Lung microvascular endothelial cell (primary cell): ENCODE results near the gene EEF1AKMT3. TPM values are rescaled to one million over a fixed set of nuclear protein-coding genes. Genes with fewer than 3 reads are reported as not detected.
"Not testable (repeated sequence)": the region's sequence is repeated elsewhere in the genome, so short reads cannot be mapped to it uniquely, and the experiment has no call there.

Experiments
- DNase-seq, 2 donors: peaks; one replicate each; pipeline versions ENCODE4 v3.0.0 to v3.0.0-alpha.2; 2010; ENCODE audit warnings: low read depth in 2 of 2
- total RNA-seq: library from RNA; depleted of rRNA; stranded (reverse); fragments of >200 nt; gene quantifications from 2 replicates; pipeline ENCODE4 v1.2.1, GENCODE V29; 2014

EEF1AKMT3 gene
- total RNA-seq, 1 donor from 2014 or later: 5.0 TPM

DNA sequence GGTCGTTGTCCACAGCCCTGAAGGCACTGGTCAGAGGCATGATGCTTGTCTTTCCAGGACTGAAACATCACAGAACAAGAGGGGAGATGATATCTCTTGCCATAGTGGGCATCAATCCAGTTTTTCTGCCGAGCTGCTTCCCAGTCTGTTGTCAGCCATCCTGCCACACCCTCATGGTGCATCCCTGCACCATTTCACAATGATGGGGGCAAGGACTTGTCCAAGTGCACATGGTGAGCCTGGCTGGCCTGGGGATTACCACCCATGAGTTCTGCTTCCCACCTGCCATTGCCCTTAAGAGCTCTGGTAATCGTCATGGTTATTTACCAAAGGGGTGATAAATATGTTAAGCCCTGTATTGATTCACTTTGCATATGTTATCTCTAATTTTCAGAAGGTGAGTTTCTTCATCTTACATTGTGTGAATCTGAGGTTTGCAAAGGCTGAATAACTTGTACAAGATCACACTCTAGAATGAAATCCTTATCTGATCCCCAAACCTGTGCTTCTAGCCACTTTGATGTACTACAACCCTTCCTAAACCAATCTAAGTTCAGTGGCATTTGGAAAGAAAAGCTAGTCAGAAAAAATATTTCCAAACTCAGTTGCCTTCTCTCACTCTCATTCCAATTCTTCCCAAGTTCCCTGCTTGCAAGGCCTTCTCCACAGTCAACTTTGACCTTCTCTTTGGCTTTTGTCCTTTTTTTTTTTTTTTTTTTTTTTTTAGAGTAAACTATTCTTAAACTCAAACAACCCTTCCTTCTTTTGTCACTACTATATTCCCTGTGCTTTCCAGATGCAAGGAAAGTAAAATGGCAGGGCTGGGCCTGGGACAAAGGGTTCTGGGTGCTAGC, 43.8 kb downstream of the EEF1AKMT3 start:
- DNase-seq: no peak

GRCh38 chr12:57816855-57817151, 44.4 kb downstream of the EEF1AKMT3 start:
- peak in 1 of 2 donors; percentile 26 for DNase-seq

- no peak for DNase-seq
These were observed 45.0 kb downstream of the EEF1AKMT3 start for GRCh38 chr12:57817261-57817989.

DNA sequence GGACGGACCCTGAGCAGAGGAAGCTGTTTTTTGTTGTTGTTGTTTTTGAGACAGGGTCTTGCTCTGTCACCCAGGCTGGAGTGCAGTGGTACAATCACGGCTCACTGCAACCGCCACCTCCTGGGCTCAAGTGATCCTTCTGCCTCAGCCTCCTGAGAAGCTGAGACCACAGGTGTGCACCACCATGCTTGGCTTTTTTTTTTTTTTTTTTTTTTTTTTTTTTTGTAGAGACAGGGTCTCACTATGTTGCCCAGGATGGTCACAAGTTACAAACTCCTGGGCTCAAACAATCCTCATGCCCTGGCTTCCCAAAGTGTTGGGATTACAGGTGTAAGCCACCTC, 45.5 kb downstream of the EEF1AKMT3 start:
- not testable (repeated sequence) for DNase-seq

GRCh38 chr12:57820119-57820518, 47.7 kb downstream of the EEF1AKMT3 start:
- not testable (repeated sequence) for DNase-seq

DNA sequence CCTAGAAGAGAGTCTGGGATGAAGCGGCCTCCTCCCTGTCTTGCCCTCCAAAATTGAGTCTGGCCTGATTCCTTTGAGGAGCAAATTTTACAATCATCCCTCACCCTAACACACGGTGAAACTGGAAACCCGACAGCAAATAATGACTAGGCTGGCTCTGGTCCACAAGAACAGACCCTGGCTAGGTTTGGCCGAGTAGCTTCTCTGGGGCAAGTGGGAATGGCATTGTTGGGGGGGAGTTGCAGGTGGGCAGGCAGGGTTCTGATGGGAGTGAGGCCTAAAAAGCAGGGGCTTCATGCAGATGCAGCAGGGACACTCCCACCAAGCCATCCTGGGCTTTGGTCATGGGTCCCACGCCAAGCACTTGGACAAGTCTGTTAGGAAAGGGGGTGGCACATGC, 48.6 kb downstream of the EEF1AKMT3 start:
- not testable (repeated sequence) for DNase-seq

DNA sequence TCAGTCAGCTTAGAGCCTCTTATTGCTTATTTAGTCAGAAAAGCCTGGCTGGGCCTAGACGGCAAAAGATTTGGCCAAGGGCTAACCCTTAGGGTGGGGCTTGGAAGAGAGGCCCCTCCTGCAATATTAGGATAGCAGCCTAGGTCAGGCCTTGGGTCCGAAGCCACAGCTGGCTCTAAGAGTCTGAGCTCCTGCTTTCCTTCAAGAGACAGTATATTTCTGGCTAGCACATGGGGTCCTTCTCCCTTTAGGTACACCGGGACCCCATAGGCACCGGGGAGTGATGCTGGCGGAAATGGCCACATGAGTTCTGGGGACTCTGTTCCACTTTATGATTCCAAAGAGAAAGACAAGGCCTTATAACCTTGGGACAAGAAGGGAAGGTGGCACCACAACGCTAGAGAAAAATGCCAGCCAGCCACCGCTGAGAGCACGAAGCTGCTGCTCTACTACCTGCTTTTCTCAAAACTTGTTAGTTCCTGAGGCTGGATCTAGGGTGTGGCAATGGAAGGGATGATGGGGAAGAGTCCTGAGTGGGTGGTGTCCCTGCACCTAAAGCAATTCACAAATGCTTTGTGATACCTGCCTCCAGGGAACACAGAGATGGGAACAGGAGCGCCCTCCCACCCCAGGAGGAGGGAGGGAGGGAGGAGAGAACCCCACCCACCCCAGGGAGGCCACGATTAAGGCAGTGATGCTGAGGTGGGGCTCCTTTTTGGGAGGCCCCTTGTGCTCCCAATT, 49.2 kb downstream of the EEF1AKMT3 start:
- no peak for DNase-seq

GRCh38 chr12:57822392-57823130, 50.1 kb downstream of the EEF1AKMT3 start:
- DNase-seq: peak in 1 of 2 donors; percentile 39

- no peak for DNase-seq
These were observed 50.9 kb downstream of the EEF1AKMT3 start for GRCh38 chr12:57823131-57823907.

DNA sequence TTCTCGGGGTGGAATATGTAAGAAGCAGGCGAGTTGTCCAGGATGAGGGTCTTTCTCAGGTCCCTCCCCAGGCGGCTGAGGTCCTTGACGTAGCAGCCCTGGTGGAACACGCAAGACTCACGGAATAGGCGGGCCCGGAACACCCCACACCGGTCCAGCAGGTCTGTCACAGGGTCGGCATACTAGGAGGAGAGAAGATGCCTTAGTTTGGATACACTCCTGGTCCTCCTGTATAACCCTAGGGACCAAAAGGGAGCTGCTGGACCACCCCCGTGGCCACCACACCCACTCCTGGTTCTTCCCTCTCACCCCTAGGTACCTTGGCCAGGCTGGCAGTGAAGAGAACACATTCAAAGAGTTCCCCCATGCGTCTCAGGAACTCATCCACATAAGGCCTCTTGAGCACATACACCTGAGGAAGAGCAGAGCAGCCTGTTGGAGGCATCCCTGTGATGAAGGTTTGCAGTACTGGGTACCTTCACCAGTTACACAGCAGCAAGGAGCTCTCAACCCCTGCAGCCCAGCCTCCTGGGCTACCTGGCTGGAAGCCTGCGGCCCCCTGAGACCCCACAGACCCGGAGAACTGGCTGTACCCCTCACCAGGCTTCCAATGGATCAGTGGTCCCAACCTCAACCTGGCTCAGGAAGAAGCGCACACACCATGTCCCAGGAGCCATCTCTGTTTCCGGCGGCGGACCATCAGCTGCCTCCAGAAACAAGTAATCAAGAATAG, 51.7 kb downstream of the EEF1AKMT3 start:
- no peak for DNase-seq

DNA sequence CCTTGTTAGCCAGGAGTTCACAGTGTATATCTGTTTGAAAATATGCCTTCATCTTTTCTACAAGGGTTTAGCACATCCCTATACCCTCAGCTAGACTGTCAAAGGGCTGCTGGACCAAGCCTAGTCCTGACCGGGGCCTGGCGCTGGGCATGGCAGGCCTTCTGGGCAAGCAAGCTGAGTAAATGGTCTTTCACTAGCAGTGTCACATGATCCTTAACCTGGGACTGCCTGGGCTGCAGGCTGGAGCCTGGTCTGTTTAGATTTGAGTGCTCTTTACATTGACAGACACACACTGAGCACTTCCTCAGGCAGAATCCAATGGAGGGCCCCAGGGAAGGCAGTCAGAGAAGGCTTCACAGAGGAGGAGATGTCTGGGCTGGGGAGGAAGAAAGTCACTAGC, 53.0 kb downstream of the EEF1AKMT3 start:
- no peak for DNase-seq

- no peak for DNase-seq
These were observed 54.0 kb downstream of the EEF1AKMT3 start for GRCh38 chr12:57826400-57826799.

DNA sequence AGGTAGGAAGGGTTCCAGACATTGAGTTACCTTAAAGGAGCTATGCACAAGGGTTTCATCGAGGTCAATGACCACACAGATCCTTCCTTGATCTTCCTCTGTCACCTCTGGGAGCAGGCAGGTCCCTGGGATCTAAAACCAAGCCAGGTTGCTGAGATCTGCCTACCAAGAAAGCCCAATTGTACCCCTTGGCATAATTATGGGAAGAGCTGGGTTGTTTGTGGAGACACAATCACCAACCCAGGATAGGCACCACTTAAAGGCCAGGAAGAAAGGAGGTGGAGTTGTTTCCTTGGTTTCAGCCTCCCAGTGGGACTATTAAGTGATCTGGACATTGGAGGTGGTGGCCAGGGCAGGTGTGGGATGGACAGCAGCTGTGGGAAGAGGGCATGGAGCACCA, 54.6 kb downstream of the EEF1AKMT3 start:
- DNase-seq: no peak

- no peak for DNase-seq
These were observed 56.8 kb downstream of the EEF1AKMT3 start for GRCh38 chr12:57829025-57829777.

GRCh38 chr12:57830393-57830792, 58.0 kb downstream of the EEF1AKMT3 start:
- DNase-seq: no peak
